ENCODE measurements around the gene DYNLT1.
"Not testable (repeated sequence)": the region's sequence is repeated elsewhere in the genome, so short reads cannot be mapped to it uniquely, and the experiment has no call there.

The DYNLT1 gene

GRCh38 chr6:158680481-158680880, 35.9 kb upstream of the DYNLT1 start:
- TF ChIP-seq ZFX (IDR thresholded peaks at IDR 0.05) (no peak), CTCF (conservative IDR thresholded peaks at IDR 0.05) (no peak)
- no peak overlapping the region for H3K27ac ChIP-seq

- H3K27ac ChIP-seq, result no peak overlapping the region
- TF ChIP-seq ZFX (IDR thresholded peaks at IDR 0.05), result no peak
These were observed 35.5 kb upstream of the DYNLT1 start for GRCh38 chr6:158680015-158680414.

- no peak overlapping the region for H3K27ac ChIP-seq
- no peak for TF ChIP-seq ZFX (IDR thresholded peaks at IDR 0.05)
- no peak for TF ChIP-seq CTCF (conservative IDR thresholded peaks at IDR 0.05)
These were observed 33.5 kb upstream of the DYNLT1 start for GRCh38 chr6:158677906-158678578.

- H3K27ac ChIP-seq, result not testable (repeated sequence)
These were observed 32.6 kb upstream of the DYNLT1 start for GRCh38 chr6:158677094-158677493.

GRCh38 chr6:158674342-158675131, 30.0 kb upstream of the DYNLT1 start:
- no peak for TF ChIP-seq CTCF (conservative IDR thresholded peaks at IDR 0.05)
- no peak for TF ChIP-seq ZFX (IDR thresholded peaks at IDR 0.05)

GRCh38 chr6:158672726-158673125, 28.2 kb upstream of the DYNLT1 start:
- TF ChIP-seq CTCF (conservative IDR thresholded peaks at IDR 0.05), result no peak
- no peak overlapping the region for H3K27ac ChIP-seq

More at GRCh38 chr6:158674342-158675131, 30.0 kb upstream of the DYNLT1 start:
- no peak overlapping the region for H3K27ac ChIP-seq

GRCh38 chr6:158672119-158672518, 27.6 kb upstream of the DYNLT1 start:
- H3K27ac ChIP-seq, result not testable (repeated sequence)

GRCh38 chr6:158669145-158670035, 24.8 kb upstream of the DYNLT1 start:
- TF ChIP-seq CTCF (conservative IDR thresholded peaks at IDR 0.05), result no peak
- no peak for TF ChIP-seq ZFX (IDR thresholded peaks at IDR 0.05)
- H3K27ac ChIP-seq, result no peak overlapping the region

Data from C4-2B (cell line).